Duodenal mucosa (tissue), 2 donors: ENCODE results near the gene FADS3.

Experiments used
- H3K27ac ChIP-seq: one replicate; pipeline ENCODE4 v1.7.0; 2013; ENCODE audit warnings: low read depth, low read length
- H3K27me3 ChIP-seq, 2 donors: one replicate each; pipeline ENCODE4 v1.7.0; 2013; ENCODE audit warnings: low read length in 2 of 2, control low read depth in 1 of 2; ENCODE audit not compliant: insufficient read depth in 2 of 2, control insufficient read depth in 1 of 2
- H3K36me3 ChIP-seq, 2 donors: one replicate each; pipeline ENCODE4 v1.7.0; 2013; ENCODE audit warnings: low read length in 2 of 2, control low read depth in 1 of 2; ENCODE audit not compliant: insufficient read depth in 2 of 2, control insufficient read depth in 1 of 2
- H3K4me1 ChIP-seq, 2 donors: one replicate each; pipeline ENCODE4 v1.7.0; 2013; ENCODE audit warnings: low read length in 2 of 2, control low read depth in 1 of 2; ENCODE audit not compliant: insufficient read depth in 2 of 2, control insufficient read depth in 1 of 2
- H3K4me3 ChIP-seq, 2 donors: one replicate each; pipeline ENCODE4 v1.7.0; 2013; ENCODE audit warnings: low read length in 2 of 2, low read depth in 1 of 2
- H3K9ac ChIP-seq, 2 donors: one replicate each; pipeline ENCODE4 v1.7.0; 2013; ENCODE audit warnings: low read length in 2 of 2, low read depth in 1 of 2
- H3K9me3 ChIP-seq, 2 donors: one replicate each; pipeline ENCODE4 v1.7.0; 2013; ENCODE audit warnings: low read length in 2 of 2, control low read depth in 1 of 2; ENCODE audit not compliant: control insufficient read depth in 1 of 2

The FADS3 gene

DNA sequence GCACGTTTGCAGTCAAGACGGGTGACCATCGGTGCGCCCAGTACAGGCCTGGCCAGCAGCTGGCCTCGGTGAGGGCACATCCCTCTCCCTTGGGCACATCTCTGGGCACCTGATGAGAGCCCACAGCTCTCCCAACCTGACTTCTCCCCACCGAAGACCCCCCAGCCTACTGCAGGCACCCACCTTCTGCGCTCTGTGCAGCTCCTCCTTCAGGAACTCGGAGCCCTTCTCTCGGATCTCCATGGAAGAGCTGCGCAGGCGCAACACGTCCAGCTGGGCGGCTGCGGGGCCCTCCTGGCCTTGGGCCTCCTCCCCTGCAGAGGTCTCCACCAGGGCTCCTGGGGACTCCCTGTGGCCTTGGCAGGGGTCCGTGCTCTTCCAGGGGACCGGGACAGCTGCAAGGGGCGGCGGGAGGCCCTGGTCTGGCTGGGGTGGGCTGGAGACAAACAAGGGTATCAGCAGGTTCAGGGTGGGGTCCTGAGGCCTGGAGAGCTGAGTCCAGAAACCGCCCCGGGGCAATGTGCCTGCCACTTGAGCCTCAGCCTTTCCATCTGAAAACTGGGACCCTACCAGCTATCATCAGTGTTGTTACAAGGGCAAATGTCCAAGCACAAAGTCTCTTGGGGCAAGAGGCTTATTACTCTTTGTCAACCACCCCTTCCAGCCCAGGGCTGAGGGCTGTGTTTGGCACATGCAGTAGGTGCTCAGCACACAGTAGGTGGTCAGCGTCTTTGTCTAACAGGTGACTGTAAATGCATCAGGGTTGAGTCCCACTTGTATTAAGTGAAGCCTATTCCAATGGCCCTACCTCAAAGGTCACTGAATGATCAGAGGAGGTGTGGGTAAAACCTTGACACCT, 16.8 kb upstream of the FADS3 start:
- no peaks in the 10 kb centered on the region for H3K9me3 ChIP-seq
- peaks cover 0 to 13% of the 10 kb centered on the region in 2 donors for H3K4me1 ChIP-seq
- no peak overlapping the region for H3K9ac ChIP-seq
- H3K27me3 ChIP-seq = no peaks in the 10 kb centered on the region
- no peak overlapping the region for H3K27ac ChIP-seq
- no peaks in the 10 kb centered on the region for H3K36me3 ChIP-seq
- H3K4me3 ChIP-seq = no peak overlapping the region

DNA sequence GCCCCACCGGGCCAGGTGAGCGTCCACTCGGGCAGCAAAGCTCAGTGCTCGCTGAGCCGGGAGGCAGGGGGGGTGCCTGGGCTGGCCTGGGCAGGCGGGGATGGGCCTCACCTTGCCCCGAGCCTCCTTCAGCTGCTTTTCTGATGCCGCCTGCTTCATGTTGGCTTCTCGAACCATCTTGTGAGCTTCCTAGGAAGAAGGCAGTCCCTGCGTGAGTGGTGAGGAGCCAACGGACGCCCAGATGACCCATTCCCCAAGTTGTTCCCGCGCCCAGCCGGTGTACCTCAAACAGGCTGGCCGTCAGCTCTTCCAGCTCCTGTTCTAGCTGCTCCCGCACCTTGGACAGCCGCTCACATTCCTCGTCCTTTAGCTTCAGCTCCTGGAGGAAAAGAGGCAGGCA, 15.9 kb upstream of the FADS3 start:
- Histone ChIP-seq H3K27me3 (no peaks in the 10 kb centered on the region), H3K9me3 (no peaks in the 10 kb centered on the region), H3K4me3 (no peak overlapping the region), H3K36me3 (no peaks in the 10 kb centered on the region), H3K4me1 (peaks cover 0 to 13% of the 10 kb centered on the region in 2 donors), H3K27ac (no peak overlapping the region), H3K9ac (no peak overlapping the region)

DNA sequence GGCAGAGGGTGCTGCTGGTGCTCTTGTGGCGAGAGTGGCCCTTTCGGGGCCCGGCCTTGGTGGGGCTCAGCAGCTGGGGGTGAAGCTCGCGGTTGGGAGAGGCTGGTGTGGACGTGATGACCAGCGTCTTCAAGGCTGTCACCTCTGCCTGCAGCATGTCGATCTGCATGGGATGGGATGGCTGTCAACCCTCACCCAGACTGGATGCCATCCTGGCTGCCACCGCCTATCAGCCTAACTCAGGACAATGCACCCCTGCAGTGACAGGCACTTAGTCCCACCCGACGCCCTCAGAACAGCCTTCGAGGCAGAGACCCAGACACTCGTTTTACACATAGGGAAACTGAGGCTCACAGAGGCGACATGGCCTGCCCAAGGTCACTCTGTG, 15.2 kb upstream of the FADS3 start:
- no peaks in the 10 kb centered on the region for H3K9me3 ChIP-seq
- H3K27ac ChIP-seq = no peak overlapping the region
- no peak overlapping the region for H3K4me3 ChIP-seq
- no peaks in the 10 kb centered on the region for H3K27me3 ChIP-seq
- no peaks in the 10 kb centered on the region for H3K36me3 ChIP-seq
- no peak overlapping the region for H3K9ac ChIP-seq
- H3K4me1 ChIP-seq = peaks cover 0 to 11% of the 10 kb centered on the region in 2 donors

DNA sequence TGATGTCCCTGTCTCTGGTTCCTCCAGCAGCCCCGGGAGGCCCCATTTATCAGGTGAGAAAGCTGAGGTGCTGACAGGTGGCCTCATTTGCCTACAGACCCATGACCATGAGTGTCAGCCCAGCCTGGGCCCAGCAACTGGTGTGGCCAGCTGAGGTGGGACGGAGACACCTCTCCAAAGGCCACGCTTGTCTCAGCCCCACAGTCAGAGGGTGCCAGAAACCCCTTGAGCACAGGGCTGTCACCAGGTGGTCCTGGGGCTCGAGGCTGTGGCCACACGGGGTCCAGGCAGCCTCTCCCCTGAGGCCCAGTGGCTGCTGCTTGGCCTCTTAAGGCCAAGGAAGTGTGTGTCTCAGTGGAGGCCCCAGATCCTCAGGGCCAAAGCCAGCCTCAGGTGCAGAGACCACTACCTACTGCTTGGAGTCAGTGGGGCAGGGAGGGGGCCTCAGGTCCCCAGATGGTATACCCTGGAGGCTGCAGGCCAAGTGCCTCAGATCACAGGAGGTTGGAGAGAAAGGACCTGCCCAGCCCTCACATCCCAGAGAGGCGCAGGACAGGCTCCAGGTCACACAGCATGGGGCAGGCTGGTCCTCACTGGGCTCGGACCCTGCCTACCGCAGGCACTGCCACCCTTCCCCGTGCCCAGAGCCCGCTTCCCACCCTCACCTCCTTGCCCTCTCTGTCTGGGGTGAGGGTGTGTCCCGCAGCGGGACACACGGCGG, 14.6 kb upstream of the FADS3 start:
- Histone ChIP-seq H3K36me3 (no peaks in the 10 kb centered on the region), H3K9me3 (no peaks in the 10 kb centered on the region), H3K27me3 (no peaks in the 10 kb centered on the region), H3K4me3 (no peak overlapping the region), H3K27ac (no peak overlapping the region), H3K4me1 (peaks cover 0 to 9% of the 10 kb centered on the region in 2 donors), H3K9ac (no peak overlapping the region)

DNA sequence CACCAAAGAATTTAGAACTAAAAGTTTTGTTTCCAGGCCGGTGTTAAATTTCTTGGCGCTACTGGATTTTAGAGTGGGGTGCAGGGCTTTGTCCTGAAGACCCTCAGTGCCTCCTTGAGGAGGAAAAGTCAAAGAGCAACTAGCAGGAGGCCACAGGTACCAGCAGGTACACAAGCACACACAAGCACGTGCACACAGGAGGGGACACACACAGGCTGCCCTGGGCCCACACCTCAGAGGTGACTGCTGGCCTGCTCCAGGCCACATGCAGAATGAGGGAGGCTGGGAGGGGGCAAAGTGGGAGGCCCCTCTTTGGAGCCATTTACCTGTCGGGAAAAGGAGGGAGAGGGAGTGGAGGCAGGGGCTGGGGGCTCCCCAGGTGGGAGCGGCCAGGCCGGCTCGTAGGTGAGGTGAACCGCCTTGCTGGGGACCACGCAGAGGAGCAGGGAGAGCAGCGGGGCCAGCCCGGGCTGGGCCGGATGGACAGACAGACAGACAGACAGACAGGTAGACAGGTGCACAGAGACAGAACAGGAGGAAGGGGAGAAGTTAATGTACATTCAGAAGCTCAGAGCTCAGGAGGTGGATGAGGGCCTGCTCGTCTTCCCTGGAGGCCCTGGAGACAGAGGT, 13.8 kb upstream of the FADS3 start:
- Histone ChIP-seq H3K27me3 (no peaks in the 10 kb centered on the region), H3K4me3 (no peak overlapping the region), H3K9me3 (no peaks in the 10 kb centered on the region), H3K9ac (no peak overlapping the region), H3K4me1 (peaks cover 0 to 9% of the 10 kb centered on the region in 2 donors), H3K36me3 (no peaks in the 10 kb centered on the region), H3K27ac (no peak overlapping the region)

DNA sequence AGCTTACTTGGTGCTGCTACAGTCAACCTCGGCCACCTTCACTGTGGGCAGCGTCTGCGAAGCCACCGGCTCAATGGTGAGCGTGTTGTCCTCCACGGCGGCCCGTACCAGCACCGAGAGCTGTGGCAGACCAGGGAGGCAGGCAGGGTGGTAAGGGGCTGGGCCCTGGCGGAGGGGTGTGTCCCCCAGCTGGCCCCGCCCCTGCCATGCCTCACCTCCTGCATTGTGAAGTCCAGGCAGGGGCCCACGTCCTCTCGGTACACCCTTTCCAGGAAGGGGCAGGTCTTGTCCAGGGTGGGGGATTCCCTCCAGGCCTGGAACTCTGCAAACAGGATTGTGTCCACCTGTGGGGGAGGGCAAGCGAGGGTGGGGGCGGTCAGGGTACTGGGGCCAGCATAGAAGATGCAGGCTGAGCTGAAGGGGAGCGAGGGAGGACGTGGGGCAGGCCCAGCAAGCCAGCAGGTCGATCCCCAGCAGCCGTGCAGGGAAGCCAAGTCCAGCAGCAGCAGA, 13.2 kb upstream of the FADS3 start:
- peaks cover 0 to 9% of the 10 kb centered on the region in 2 donors for H3K4me1 ChIP-seq
- H3K9ac ChIP-seq = peak overlapping the region in 1 of 2 donors; percentile 32
- no peaks in the 10 kb centered on the region for H3K36me3 ChIP-seq
- H3K27me3 ChIP-seq = no peaks in the 10 kb centered on the region
- H3K27ac ChIP-seq = no peak overlapping the region
- peak overlapping the region; percentile 51 to 52 for H3K4me3 ChIP-seq
- H3K9me3 ChIP-seq = no peaks in the 10 kb centered on the region

DNA sequence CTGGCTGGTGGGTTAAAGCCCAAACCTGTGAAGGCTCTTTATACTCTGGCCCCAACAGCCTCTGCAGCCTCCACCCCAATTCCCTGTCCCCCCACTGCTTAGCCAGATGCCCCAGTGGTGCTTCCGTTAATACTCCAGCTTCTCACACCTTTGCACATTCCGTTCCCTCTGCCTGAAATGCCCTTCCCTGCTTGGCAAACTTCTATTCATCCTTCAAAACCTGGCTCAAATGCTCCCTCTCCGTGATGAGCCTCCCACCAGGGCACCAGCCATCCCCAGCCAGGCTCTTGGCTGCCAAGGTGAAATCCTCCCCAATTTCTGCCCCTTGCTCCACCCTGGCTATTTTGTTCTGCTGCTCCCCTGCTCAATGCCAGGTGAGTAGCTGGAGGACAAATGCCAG, 12.5 kb upstream of the FADS3 start:
- H3K27me3 ChIP-seq = no peaks in the 10 kb centered on the region
- H3K36me3 ChIP-seq = no peaks in the 10 kb centered on the region
- H3K27ac ChIP-seq = no peak overlapping the region
- peak overlapping the region in 1 of 2 donors; percentile 32 for H3K9ac ChIP-seq
- H3K4me1 ChIP-seq = peaks cover 0 to 9% of the 10 kb centered on the region in 2 donors
- H3K9me3 ChIP-seq = no peaks in the 10 kb centered on the region
- H3K4me3 ChIP-seq = no peak overlapping the region

DNA sequence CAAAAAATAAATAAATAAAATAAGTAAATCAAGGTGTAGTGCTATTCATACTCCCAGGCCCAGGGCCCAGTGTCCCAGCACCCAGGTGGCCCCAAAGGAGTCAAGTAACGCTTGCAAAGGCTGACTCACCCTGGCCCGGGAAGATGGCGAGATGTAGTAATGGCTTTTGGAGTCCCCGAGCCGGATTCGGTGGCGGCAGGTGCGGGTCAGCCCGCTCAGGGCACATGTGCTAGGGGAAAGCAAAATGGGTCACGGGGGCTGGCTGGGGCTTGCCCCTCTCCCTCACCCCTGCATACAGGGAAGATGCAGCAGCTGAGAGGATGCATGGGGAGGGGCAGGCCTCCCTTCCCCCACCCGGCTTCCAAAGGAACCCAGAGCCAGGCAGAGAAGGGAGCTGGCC, 11.0 kb upstream of the FADS3 start:
- H3K4me3 ChIP-seq = no peak overlapping the region
- H3K27me3 ChIP-seq = no peaks in the 10 kb centered on the region
- no peak overlapping the region for H3K9ac ChIP-seq
- no peak overlapping the region for H3K27ac ChIP-seq
- peaks cover 0 to 8% of the 10 kb centered on the region in 2 donors for H3K4me1 ChIP-seq
- H3K36me3 ChIP-seq = no peaks in the 10 kb centered on the region
- no peaks in the 10 kb centered on the region for H3K9me3 ChIP-seq

DNA sequence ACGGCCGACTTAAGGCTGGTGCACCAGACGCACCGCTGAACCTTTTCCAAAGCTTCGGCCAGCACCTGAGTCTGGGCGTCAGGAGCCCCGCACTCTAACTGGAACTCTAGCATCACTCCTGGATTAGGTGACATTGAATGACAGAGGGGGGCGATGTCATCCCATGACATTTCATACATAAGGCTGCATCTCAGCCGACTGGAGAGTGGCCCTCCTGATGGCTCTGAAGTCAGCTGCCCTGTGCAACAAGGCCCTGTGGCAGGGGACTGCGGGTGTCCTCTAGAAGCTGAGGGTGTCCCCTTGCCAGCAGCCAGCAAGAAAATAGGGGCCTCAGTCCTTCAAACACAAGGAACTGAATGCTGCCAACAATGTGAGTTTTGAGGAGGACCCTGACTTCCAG, 10.1 kb upstream of the FADS3 start:
- no peak overlapping the region for H3K4me3 ChIP-seq
- H3K4me1 ChIP-seq = peaks cover 0 to 8% of the 10 kb centered on the region in 2 donors
- no peaks in the 10 kb centered on the region for H3K36me3 ChIP-seq
- no peaks in the 10 kb centered on the region for H3K9me3 ChIP-seq
- H3K27me3 ChIP-seq = no peaks in the 10 kb centered on the region
- no peak overlapping the region for H3K9ac ChIP-seq
- no peak overlapping the region for H3K27ac ChIP-seq

DNA sequence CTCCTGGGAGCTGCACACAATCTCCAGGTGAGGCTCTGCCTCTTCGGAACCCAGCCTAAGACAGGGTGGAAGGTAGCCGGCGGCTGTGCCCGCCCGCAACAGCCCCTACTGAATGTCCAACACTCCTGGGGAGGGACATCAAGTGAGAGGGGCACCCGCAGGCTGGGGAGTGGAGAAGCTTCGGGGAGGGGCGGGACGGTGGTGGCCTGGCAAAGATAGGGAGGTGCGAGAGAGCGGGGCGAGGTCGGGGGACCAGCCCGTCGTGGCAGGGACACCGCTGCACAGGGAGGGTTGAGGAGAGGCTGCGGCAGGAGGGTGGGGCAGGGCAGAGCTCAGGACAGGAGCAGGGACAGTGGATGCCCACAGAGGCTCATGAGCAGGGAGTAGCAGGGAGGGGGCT, 8.9 kb upstream of the FADS3 start:
- H3K27ac ChIP-seq = no peak overlapping the region
- no peak overlapping the region for H3K4me3 ChIP-seq
- no peaks in the 10 kb centered on the region for H3K9me3 ChIP-seq
- H3K9ac ChIP-seq = no peak overlapping the region
- H3K36me3 ChIP-seq = no peaks in the 10 kb centered on the region
- peaks cover 0 to 8% of the 10 kb centered on the region in 2 donors for H3K4me1 ChIP-seq
- H3K27me3 ChIP-seq = no peaks in the 10 kb centered on the region
